GM23338 (cell line): ENCODE data around the gene SMARCA2. TPM values are rescaled to one million over a fixed set of nuclear protein-coding genes. Genes with fewer than 3 reads are reported as not detected.

Experiments
- ATAC-seq: fragments of 200-7000 bp; cut with Tn5 transposase; 3 replicates; pipeline ENCODE4 v1.9.1; 2020
- DNase-seq: peaks from one replicate; pipeline ENCODE4 v3.0.0-alpha.2; 2015; ENCODE audit warnings: low spot score
- H2AFZ ChIP-seq: fragments of 200-600 bp; sonication (generic); 2 replicates; pipeline ENCODE4 v1.8.0; 2016; ENCODE audit warnings: antibody characterized with exemption, mild to moderate bottlenecking, moderate library complexity
- H3F3A ChIP-seq: fragments of 200-600 bp; sonication (generic); replicated peaks from 2 replicates; pipeline ENCODE4 v1.8.0; 2017; ENCODE audit warnings: antibody characterized with exemption, mixed run types, low read depth
- H3K27ac ChIP-seq: fragments of 200-600 bp; sonication (generic); 2 replicates; pipeline ENCODE4 v1.6.1; 2016; ENCODE audit warnings: low read depth
- H3K27me3 ChIP-seq: fragments of 200-600 bp; sonication (generic); 2 replicates; pipeline ENCODE4 v1.8.0; 2016; ENCODE audit warnings: mild to moderate bottlenecking, mixed run types, moderate library complexity; ENCODE audit not compliant: insufficient read depth
- H3K36me3 ChIP-seq: fragments of 200-600 bp; sonication (generic); 2 replicates; pipeline ENCODE4 v1.8.0; 2016; ENCODE audit warnings: mild to moderate bottlenecking; ENCODE audit not compliant: insufficient read depth
- H3K4me1 ChIP-seq: fragments of 200-600 bp; sonication (generic); 2 replicates; pipeline ENCODE4 v1.8.0; 2016; ENCODE audit warnings: mild to moderate bottlenecking, moderate library complexity; ENCODE audit not compliant: insufficient read depth
- H3K4me2 ChIP-seq: fragments of 200-600 bp; sonication (generic); 2 replicates; pipeline ENCODE4 v1.7.1; 2017; ENCODE audit warnings: mixed run types
- H3K4me3 ChIP-seq: fragments of 200-600 bp; sonication (generic); 2 replicates; pipeline ENCODE4 v1.6.1; 2016; ENCODE audit warnings: mixed run types
- H3K79me2 ChIP-seq: fragments of 200-600 bp; sonication (generic); replicated peaks from 2 replicates; pipeline ENCODE4 v1.8.0; 2017; ENCODE audit warnings: mild to moderate bottlenecking; ENCODE audit not compliant: insufficient read depth
- H3K9me2 ChIP-seq: fragments of 200-600 bp; sonication (generic); 2 replicates; pipeline ENCODE4 v1.8.0; 2017; ENCODE audit not compliant: insufficient read depth
- H4K20me1 ChIP-seq: fragments of 200-600 bp; sonication (generic); replicated peaks from 2 replicates; pipeline ENCODE4 v1.8.0; 2017; ENCODE audit warnings: mild to moderate bottlenecking; ENCODE audit not compliant: insufficient read depth
- H3K27ac Mint-ChIP-seq: 2 replicates; pipeline ENCODE4 v1.8.0; 2020; ENCODE audit warnings: inconsistent platforms, mild to moderate bottlenecking, moderate library complexity, mixed read lengths
- H3K27me3 Mint-ChIP-seq: 3 replicates; pipeline ENCODE4 v1.8.0; 2022; ENCODE audit warnings: low read depth, mild to moderate bottlenecking, moderate library complexity, mixed read lengths, inconsistent platforms; ENCODE audit not compliant: insufficient read depth, poor library complexity
- H3K36me3 Mint-ChIP-seq: 3 replicates; pipeline ENCODE4 v1.8.0; 2021; ENCODE audit warnings: low read depth, mild to moderate bottlenecking, inconsistent platforms, moderate library complexity, mixed read lengths
- H3K4me1 Mint-ChIP-seq: 3 replicates; pipeline ENCODE4 v1.8.0; 2020; ENCODE audit warnings: mild to moderate bottlenecking, inconsistent platforms, mixed read lengths
- H3K4me3 Mint-ChIP-seq: 3 replicates; pipeline ENCODE4 v1.8.0; 2021; ENCODE audit warnings: moderate library complexity, mild to moderate bottlenecking, inconsistent platforms, mixed read lengths
- H3K9me3 Mint-ChIP-seq: 3 replicates; pipeline ENCODE4 v1.8.0; 2020; ENCODE audit warnings: moderate library complexity, mild to moderate bottlenecking, inconsistent platforms, mixed read lengths
- EZH2phosphoT487 ChIP-seq: fragments of 200-600 bp; sonication (generic); IDR thresholded peaks from one replicate; pipeline ENCODE4 v1.8.1; 2018; ENCODE audit warnings: antibody characterized with exemption; ENCODE audit not compliant: unreplicated experiment
- JUNB ChIP-seq: IDR thresholded peaks from one replicate; pipeline ENCODE4 v1.6.1; 2016; ENCODE audit warnings: antibody characterized with exemption; ENCODE audit not compliant: unreplicated experiment
- NANOG ChIP-seq: IDR thresholded peaks from 2 replicates; pipeline ENCODE4 v1.6.1; 2016; ENCODE audit warnings: antibody characterized with exemption, borderline replicate concordance
- STAT1 ChIP-seq: IDR thresholded peaks from one replicate; pipeline ENCODE4 v1.6.1; 2016; ENCODE audit warnings: antibody characterized with exemption; ENCODE audit not compliant: unreplicated experiment
- ZNF114 ChIP-seq: fragments of 250-450 bp; sonication (Bioruptor Pico); IDR thresholded peaks from 2 replicates; pipeline ENCODE4 v1.5.0; 2020; ENCODE audit warnings: mild to moderate bottlenecking, moderate library complexity
- ZNF331 ChIP-seq: fragments of 250-450 bp; sonication (Bioruptor Pico); IDR thresholded peaks from 2 replicates; pipeline ENCODE4 v1.5.0; 2020; ENCODE audit warnings: low read depth, mild to moderate bottlenecking, moderate library complexity
- polyA plus RNA-seq: library from polyadenylated mRNA; unstranded; fragments of >200 nt; fragmentation: Nextera tagmentation; extraction: Ambion mirVana; gene quantifications from 2 replicates; pipeline ENCODE4 v1.2.1, GENCODE V29; 2016
- total RNA-seq: library from RNA; depleted of rRNA; stranded (reverse); fragments of >200 nt; shearing (Covaris generic); gene quantifications from 2 replicates; pipeline ENCODE4 v1.2.3, GENCODE V29; 2014
- TF ChIP-seq, protein P1 (sequence below): fragments of 250-450 bp; sonication (Bioruptor Pico); IDR thresholded peaks from 2 replicates; pipeline ENCODE4 v1.5.0; 2020; ENCODE audit warnings: mild to moderate bottlenecking, moderate library complexity
- TF ChIP-seq, protein P2 (sequence below): IDR thresholded peaks from one replicate; pipeline ENCODE4 v1.6.1; 2018; ENCODE audit warnings: antibody characterized with exemption; ENCODE audit not compliant: unreplicated experiment
- TF ChIP-seq, protein P3 (sequence below): IDR thresholded peaks from 2 replicates; pipeline ENCODE4 v1.6.1; 2016; ENCODE audit warnings: antibody characterized with exemption
- TF ChIP-seq, protein P4 (sequence below), 2 experiments: fragments of 200-600 bp in 1 of 2; sonication (generic) in 1 of 2; conservative IDR thresholded peaks; 2 replicates each; pipeline versions ENCODE4 v1.5.1 to v1.6.1; 2016 to 2017; ENCODE audit warnings: antibody characterized with exemption in 2 of 2, low read depth in 2 of 2, mild to moderate bottlenecking in 2 of 2, moderate library complexity in 1 of 2

SMARCA2 gene
- total and polyA plus RNA-seq, 2 experiments from 2014 or later = 21.7 to 21.9 TPM

DNA sequence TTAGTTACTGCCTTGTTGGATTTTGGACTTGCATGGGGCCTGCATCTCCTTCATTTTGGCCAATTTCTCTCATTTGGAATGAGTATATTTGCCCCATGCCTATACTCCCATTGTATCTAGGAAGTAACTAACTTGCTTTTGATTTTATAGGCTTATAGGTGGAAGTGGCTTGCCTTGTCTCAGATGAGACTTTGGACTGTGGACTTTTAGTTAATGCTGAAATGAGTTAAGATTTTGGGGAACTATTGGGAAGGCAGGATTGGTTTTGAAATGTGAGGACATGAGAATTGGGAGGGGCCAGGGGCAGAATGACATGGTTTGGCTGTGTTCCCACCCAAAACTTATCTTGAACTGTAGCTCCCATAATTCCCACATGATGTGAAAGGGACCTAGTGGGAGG is 42.5 kb upstream of the SMARCA2 start:
- TF ChIP-seq ZNF331 = no peak
- Histone ChIP-seq H3K27ac (no peak overlapping the region), H3K27me3 (no peaks in the 10 kb centered on the region), H3K4me2 (no peak overlapping the region), H3K4me1 (no peaks in the 10 kb centered on the region), H3K36me3 (peaks cover 3% of the 10 kb centered on the region), H3K4me3 (no peak overlapping the region), H2AFZ (no peak overlapping the region), H4K20me1 (no peaks in the 10 kb centered on the region), H3K9me2 (peaks cover 7% of the 10 kb centered on the region; the same call in 1 of the 2 replicates), H3K79me2 (no peaks in the 10 kb centered on the region), H3F3A (no peaks in the 10 kb centered on the region)
- Mint-ChIP-seq H3K9me3 (peaks cover 26% of the 10 kb centered on the region), H3K27me3 (peaks cover 2% of the 10 kb centered on the region), H3K27ac (no peak overlapping the region), H3K4me3 (no peak overlapping the region), H3K36me3 (peaks cover 22% of the 10 kb centered on the region), H3K4me1 (no peaks in the 10 kb centered on the region)
- ATAC-seq (no peak), DNase-seq (no peak)

DNA sequence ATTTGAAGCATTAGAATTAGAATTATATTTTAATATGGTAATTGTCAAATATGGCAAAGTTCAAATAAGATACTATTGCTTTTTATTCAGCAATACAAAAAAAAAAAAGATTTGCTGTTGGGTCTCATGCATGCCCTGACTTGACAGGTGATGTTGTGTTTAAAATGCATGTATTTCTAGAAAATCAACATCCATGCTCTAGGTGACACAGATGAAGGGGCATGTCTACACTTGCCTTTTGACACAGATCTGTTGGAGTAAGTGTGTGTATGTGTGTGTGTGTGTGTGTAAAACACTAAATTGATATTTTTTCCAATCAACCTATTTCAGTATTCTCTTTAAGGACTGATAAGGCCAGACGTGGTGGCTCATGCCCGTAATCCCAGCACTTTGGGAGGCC is 38.1 kb upstream of the SMARCA2 start:
- Histone ChIP-seq H3K36me3 (no peaks in the 10 kb centered on the region; the same call in 1 of the 2 replicates), H3K79me2 (no peaks in the 10 kb centered on the region), H3K27ac (no peak overlapping the region), H3K4me1 (no peaks in the 10 kb centered on the region; the same call in 1 of the 2 replicates), H4K20me1 (no peaks in the 10 kb centered on the region), H3K9me2 (peaks cover 3% of the 10 kb centered on the region), H3K27me3 (no peaks in the 10 kb centered on the region), H2AFZ (no peak overlapping the region), H3F3A (no peaks in the 10 kb centered on the region), H3K4me3 (no peak overlapping the region), H3K4me2 (no peak overlapping the region)
- DNase-seq = no peak
- Mint-ChIP-seq H3K4me1 (peaks cover 4% of the 10 kb centered on the region; the same call in 2 of the 3 replicates), H3K36me3 (peaks cover 15% of the 10 kb centered on the region), H3K27ac (no peak overlapping the region), H3K4me3 (no peak overlapping the region), H3K27me3 (peaks cover 4% of the 10 kb centered on the region), H3K9me3 (peaks cover 17% of the 10 kb centered on the region)
- ATAC-seq = no peak
- TF ChIP-seq, protein P1, sequence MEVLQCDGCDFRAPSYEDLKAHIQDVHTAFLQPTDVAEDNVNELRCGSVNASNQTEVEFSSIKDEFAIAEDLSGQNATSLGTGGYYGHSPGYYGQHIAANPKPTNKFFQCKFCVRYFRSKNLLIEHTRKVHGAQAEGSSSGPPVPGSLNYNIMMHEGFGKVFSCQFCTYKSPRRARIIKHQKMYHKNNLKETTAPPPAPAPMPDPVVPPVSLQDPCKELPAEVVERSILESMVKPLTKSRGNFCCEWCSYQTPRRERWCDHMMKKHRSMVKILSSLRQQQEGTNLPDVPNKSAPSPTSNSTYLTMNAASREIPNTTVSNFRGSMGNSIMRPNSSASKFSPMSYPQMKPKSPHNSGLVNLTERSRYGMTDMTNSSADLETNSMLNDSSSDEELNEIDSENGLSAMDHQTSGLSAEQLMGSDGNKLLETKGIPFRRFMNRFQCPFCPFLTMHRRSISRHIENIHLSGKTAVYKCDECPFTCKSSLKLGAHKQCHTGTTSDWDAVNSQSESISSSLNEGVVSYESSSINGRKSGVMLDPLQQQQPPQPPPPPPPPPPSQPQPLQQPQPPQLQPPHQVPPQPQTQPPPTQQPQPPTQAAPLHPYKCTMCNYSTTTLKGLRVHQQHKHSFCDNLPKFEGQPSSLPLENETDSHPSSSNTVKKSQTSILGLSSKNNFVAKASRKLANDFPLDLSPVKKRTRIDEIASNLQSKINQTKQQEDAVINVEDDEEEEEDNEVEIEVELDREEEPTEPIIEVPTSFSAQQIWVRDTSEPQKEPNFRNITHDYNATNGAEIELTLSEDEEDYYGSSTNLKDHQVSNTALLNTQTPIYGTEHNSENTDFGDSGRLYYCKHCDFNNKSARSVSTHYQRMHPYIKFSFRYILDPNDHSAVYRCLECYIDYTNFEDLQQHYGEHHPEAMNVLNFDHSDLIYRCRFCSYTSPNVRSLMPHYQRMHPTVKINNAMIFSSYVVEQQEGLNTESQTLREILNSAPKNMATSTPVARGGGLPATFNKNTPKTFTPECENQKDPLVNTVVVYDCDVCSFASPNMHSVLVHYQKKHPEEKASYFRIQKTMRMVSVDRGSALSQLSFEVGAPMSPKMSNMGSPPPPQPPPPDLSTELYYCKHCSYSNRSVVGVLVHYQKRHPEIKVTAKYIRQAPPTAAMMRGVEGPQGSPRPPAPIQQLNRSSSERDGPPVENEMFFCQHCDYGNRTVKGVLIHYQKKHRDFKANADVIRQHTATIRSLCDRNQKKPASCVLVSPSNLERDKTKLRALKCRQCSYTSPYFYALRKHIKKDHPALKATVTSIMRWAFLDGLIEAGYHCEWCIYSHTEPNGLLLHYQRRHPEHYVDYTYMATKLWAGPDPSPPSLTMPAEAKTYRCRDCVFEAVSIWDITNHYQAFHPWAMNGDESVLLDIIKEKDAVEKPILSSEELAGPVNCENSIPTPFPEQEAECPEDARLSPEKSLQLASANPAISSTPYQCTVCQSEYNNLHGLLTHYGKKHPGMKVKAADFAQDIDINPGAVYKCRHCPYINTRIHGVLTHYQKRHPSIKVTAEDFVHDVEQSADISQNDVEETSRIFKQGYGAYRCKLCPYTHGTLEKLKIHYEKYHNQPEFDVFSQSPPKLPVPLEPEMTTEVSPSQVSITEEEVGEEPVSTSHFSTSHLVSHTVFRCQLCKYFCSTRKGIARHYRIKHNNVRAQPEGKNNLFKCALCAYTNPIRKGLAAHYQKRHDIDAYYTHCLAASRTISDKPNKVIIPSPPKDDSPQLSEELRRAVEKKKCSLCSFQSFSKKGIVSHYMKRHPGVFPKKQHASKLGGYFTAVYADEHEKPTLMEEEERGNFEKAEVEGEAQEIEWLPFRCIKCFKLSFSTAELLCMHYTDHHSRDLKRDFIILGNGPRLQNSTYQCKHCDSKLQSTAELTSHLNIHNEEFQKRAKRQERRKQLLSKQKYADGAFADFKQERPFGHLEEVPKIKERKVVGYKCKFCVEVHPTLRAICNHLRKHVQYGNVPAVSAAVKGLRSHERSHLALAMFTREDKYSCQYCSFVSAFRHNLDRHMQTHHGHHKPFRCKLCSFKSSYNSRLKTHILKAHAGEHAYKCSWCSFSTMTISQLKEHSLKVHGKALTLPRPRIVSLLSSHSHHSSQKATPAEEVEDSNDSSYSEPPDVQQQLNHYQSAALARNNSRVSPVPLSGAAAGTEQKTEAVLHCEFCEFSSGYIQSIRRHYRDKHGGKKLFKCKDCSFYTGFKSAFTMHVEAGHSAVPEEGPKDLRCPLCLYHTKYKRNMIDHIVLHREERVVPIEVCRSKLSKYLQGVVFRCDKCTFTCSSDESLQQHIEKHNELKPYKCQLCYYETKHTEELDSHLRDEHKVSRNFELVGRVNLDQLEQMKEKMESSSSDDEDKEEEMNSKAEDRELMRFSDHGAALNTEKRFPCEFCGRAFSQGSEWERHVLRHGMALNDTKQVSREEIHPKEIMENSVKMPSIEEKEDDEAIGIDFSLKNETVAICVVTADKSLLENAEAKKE = no peak
- no peak for TF ChIP-seq NANOG
- no peak for TF ChIP-seq ZNF114 (CRISPR knock-in tag)
- no peak for TF ChIP-seq ZNF331
- no peak for TF ChIP-seq JUNB
- TF ChIP-seq, protein P2, sequence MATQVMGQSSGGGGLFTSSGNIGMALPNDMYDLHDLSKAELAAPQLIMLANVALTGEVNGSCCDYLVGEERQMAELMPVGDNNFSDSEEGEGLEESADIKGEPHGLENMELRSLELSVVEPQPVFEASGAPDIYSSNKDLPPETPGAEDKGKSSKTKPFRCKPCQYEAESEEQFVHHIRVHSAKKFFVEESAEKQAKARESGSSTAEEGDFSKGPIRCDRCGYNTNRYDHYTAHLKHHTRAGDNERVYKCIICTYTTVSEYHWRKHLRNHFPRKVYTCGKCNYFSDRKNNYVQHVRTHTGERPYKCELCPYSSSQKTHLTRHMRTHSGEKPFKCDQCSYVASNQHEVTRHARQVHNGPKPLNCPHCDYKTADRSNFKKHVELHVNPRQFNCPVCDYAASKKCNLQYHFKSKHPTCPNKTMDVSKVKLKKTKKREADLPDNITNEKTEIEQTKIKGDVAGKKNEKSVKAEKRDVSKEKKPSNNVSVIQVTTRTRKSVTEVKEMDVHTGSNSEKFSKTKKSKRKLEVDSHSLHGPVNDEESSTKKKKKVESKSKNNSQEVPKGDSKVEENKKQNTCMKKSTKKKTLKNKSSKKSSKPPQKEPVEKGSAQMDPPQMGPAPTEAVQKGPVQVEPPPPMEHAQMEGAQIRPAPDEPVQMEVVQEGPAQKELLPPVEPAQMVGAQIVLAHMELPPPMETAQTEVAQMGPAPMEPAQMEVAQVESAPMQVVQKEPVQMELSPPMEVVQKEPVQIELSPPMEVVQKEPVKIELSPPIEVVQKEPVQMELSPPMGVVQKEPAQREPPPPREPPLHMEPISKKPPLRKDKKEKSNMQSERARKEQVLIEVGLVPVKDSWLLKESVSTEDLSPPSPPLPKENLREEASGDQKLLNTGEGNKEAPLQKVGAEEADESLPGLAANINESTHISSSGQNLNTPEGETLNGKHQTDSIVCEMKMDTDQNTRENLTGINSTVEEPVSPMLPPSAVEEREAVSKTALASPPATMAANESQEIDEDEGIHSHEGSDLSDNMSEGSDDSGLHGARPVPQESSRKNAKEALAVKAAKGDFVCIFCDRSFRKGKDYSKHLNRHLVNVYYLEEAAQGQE = no peak
- TF ChIP-seq EZH2phosphoT487 = no peak
- no peak for TF ChIP-seq STAT1
- TF ChIP-seq, protein P3, sequence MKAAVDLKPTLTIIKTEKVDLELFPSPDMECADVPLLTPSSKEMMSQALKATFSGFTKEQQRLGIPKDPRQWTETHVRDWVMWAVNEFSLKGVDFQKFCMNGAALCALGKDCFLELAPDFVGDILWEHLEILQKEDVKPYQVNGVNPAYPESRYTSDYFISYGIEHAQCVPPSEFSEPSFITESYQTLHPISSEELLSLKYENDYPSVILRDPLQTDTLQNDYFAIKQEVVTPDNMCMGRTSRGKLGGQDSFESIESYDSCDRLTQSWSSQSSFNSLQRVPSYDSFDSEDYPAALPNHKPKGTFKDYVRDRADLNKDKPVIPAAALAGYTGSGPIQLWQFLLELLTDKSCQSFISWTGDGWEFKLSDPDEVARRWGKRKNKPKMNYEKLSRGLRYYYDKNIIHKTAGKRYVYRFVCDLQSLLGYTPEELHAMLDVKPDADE = no peak
- TF ChIP-seq, protein P4, sequence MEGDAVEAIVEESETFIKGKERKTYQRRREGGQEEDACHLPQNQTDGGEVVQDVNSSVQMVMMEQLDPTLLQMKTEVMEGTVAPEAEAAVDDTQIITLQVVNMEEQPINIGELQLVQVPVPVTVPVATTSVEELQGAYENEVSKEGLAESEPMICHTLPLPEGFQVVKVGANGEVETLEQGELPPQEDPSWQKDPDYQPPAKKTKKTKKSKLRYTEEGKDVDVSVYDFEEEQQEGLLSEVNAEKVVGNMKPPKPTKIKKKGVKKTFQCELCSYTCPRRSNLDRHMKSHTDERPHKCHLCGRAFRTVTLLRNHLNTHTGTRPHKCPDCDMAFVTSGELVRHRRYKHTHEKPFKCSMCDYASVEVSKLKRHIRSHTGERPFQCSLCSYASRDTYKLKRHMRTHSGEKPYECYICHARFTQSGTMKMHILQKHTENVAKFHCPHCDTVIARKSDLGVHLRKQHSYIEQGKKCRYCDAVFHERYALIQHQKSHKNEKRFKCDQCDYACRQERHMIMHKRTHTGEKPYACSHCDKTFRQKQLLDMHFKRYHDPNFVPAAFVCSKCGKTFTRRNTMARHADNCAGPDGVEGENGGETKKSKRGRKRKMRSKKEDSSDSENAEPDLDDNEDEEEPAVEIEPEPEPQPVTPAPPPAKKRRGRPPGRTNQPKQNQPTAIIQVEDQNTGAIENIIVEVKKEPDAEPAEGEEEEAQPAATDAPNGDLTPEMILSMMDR (conservative IDR thresholded peaks at IDR 0.05; ENCODE audit: low read depth in 2 of 2) = no peak
